GM12878 (cell line): ENCODE data around the gene RALGPS1. TPM values are rescaled to one million over a fixed set of nuclear protein-coding genes. Genes with fewer than 3 reads are reported as not detected.

Experiments
- ATAC-seq: fragments of 200-7000 bp; cut with Tn5 transposase; 3 replicates; pipeline ENCODE4 v1.9.1; 2020; ENCODE audit warnings: mild to moderate bottlenecking, moderate library complexity
- BruUV-seq: library from RNA; stranded (reverse); fragments of 400-500 nt; replicated peaks from 2 replicates; lab custom pipeline; 2021; lab: Mats Ljungman, UMichigan
- CTCF ChIA-PET: fragments of 300-600 bp; sonication (Branson Sonifier 250); formaldehyde crosslinking; extraction: SDS; loops from one replicate; lab custom pipeline; 2021; ENCODE audit warnings: inconsistent platforms; lab: Yijun Ruan, JAX
- POLR2A ChIA-PET: fragments of 350-600 bp; formaldehyde crosslinking; extraction: SDS; loops from one replicate; lab custom pipeline; 2021; ENCODE audit warnings: inconsistent platforms; lab: Charles Lee
- RAD21 ChIA-PET: fragments of 300-600 bp; sonication (Branson Sonifier 250); formaldehyde crosslinking; loops from one replicate; lab custom pipeline; 2023; ENCODE audit warnings: antibody characterized with exemption; ENCODE audit not compliant: unreplicated experiment; lab: Charles Lee
- SMC1A ChIA-PET: fragments of 300-600 bp; sonication (Branson Sonifier 250); formaldehyde crosslinking; loops from one replicate; lab custom pipeline; 2023; ENCODE audit not compliant: unreplicated experiment, uncharacterized antibody; lab: Charles Lee
- DNase-seq: peaks from one replicate; pipeline ENCODE4 v3.0.0-alpha.2; 2011; ENCODE audit warnings: low read depth, low spot score
- FAIRE-seq: peaks from 3 replicates; lab custom pipeline; 2011; peaks lifted over from hg19 to GRCh38; lab: Jason Lieb, UNC
- H2AFZ ChIP-seq: 2 replicates; pipeline ENCODE4 v1.6.0; 2011; ENCODE audit warnings: low read depth, low read length, control low read depth; ENCODE audit not compliant: control insufficient read depth
- H3K27ac ChIP-seq: 2 replicates; pipeline ENCODE4 v1.5.1; 2011; ENCODE audit warnings: control low read depth; ENCODE audit not compliant: control insufficient read depth, insufficient read depth
- H3K27me3 ChIP-seq, 2 experiments: replicated peaks in 1 of 2; 2 replicates each; pipeline versions ENCODE4 v1.6.0 to v1.6.1; 2011; ENCODE audit warnings: low read length in 1 of 2; ENCODE audit not compliant: control insufficient read depth in 2 of 2, insufficient read depth in 2 of 2
- H3K36me3 ChIP-seq, 2 experiments: 2 replicates each; pipeline ENCODE4 v1.5.1; 2011; ENCODE audit warnings: low read length in 1 of 2; ENCODE audit not compliant: control insufficient read depth in 2 of 2, insufficient read depth in 2 of 2
- H3K4me1 ChIP-seq: 2 replicates; pipeline ENCODE4 v1.6.1; 2011; ENCODE audit warnings: mild to moderate bottlenecking, low read length, moderate library complexity, mixed read lengths; ENCODE audit not compliant: control insufficient read depth, insufficient read depth
- H3K4me2 ChIP-seq: 2 replicates; pipeline ENCODE4 v1.6.0; 2011; ENCODE audit warnings: control low read depth; ENCODE audit not compliant: control insufficient read depth, insufficient read depth
- H3K4me3 ChIP-seq: fragments of 200-600 bp; sonication (generic); 2 replicates; pipeline ENCODE4 v1.5.1; 2016
- H3K79me2 ChIP-seq: 2 replicates; pipeline ENCODE4 v1.6.0; 2011; ENCODE audit warnings: low read length; ENCODE audit not compliant: control insufficient read depth, insufficient read depth
- H3K9ac ChIP-seq: 2 replicates; pipeline ENCODE4 v1.8.0; 2011; ENCODE audit warnings: low read length, control low read depth, mixed read lengths; ENCODE audit not compliant: control insufficient read depth, insufficient read depth
- H3K9me3 ChIP-seq: replicated peaks from 3 replicates; pipeline ENCODE4 v1.5.1; 2011; ENCODE audit warnings: mild to moderate bottlenecking, low read length; ENCODE audit not compliant: control insufficient read depth, insufficient read depth
- H4K20me1 ChIP-seq: 2 replicates; pipeline ENCODE4 v1.6.0; 2011; ENCODE audit not compliant: control insufficient read depth, insufficient read depth
- BMI1 ChIP-seq: fragments of 450-650 bp; IDR thresholded peaks from 2 replicates; pipeline ENCODE4 v1.6.1; 2016; ENCODE audit warnings: mild to moderate bottlenecking, moderate library complexity, borderline replicate concordance
- CHD1 ChIP-seq: IDR thresholded peaks from 2 replicates; pipeline ENCODE4 v1.6.1; 2012; ENCODE audit warnings: low read depth, low read length, improper control_type of control experiment
- DPF2 ChIP-seq: fragments of 450-650 bp; IDR thresholded peaks from 2 replicates; pipeline ENCODE4 v1.6.1; 2017; ENCODE audit warnings: mild to moderate bottlenecking
- FOXK2 ChIP-seq: fragments of 450-650 bp; IDR thresholded peaks from 2 replicates; pipeline ENCODE4 v1.6.1; 2017; ENCODE audit warnings: mild to moderate bottlenecking, moderate library complexity
- IRF4 ChIP-seq: IDR thresholded peaks from 2 replicates; pipeline ENCODE4 v1.6.1; 2011; ENCODE audit warnings: low read depth, low read length
- MEF2B ChIP-seq: fragments of 450-650 bp; IDR thresholded peaks from 2 replicates; pipeline ENCODE4 v1.6.1; 2018; ENCODE audit warnings: mild to moderate bottlenecking, moderate library complexity; ENCODE audit not compliant: partially characterized antibody, poor library complexity, severe bottlenecking
- NR2C2 ChIP-seq: IDR thresholded peaks from 2 replicates; pipeline ENCODE4 v1.6.1; 2011; ENCODE audit warnings: borderline replicate concordance, low read depth; ENCODE audit not compliant: control insufficient read depth, insufficient read length
- NRF1 ChIP-seq: conservative IDR thresholded peaks from 2 replicates; pipeline ENCODE4 v1.6.1; 2011; ENCODE audit warnings: mild to moderate bottlenecking, low read depth, low read length, improper control_type of control experiment
- SMAD5 ChIP-seq: IDR thresholded peaks from 2 replicates; pipeline ENCODE4 v1.6.1; 2016; ENCODE audit warnings: antibody characterized with exemption, low read depth
- SREBF2 ChIP-seq: IDR thresholded peaks from 2 replicates; pipeline ENCODE4 v1.6.1; 2012; ENCODE audit warnings: mild to moderate bottlenecking, low read length
- WGBS: methylation state at CpG from one replicate; pipeline ENCODE4 v1.1.6; 2016; ENCODE audit warnings: low lambda C conversion rate; ENCODE audit not compliant: insufficient replicate concordance, insufficient coverage; ENCODE audit errors: missing lambda C conversion rate; 5-methylcytosine and 5-hydroxymethylcytosine counted together
- in situ Hi-C: fragments of 300-500 bp; cut with MboI; formaldehyde crosslinking; loops from 9 replicates; pipeline ENCODE4 v1.14.3; 2018; ENCODE audit warnings: mixed read lengths
- intact Hi-C: fragments of 100-400 bp; cut with micrococcal nuclease; formaldehyde crosslinking; loops from one replicate; pipeline ENCODE4 v1.14.2; 2022; ENCODE audit not compliant: unreplicated experiment
- polyA plus RNA-seq, 11 experiments: library from polyadenylated mRNA; depleted of rRNA in 4 of 11; unstranded in 6 of 11; stranded (reverse) in 5 of 11; fragments of >200 nt; fragmentation: Nextera tagmentation in 4 of 11; fragmentation: Illumina TruSeq in 1 of 11; extraction: Ambion mirVana in 4 of 11; extraction: Trizol in 1 of 11; gene quantifications; 1 replicate in 1 of 11; 2 replicates in 10 of 11; pipeline versions ENCODE4 v1.2.1 to v1.2.3, GENCODE V29; 2011 to 2016; ENCODE audit warnings: inconsistent platforms in 2 of 11, missing spikeins in 2 of 11, low read depth in 1 of 11
- total RNA-seq, 4 experiments: library from RNA; depleted of rRNA in 3 of 4; stranded (reverse); fragments of >200 nt in 3 of 4; fragmentation: Illumina TruSeq in 1 of 4; extraction: Trizol in 1 of 4; gene quantifications; 2 replicates each; pipeline versions ENCODE4 v1.2.1 to v1.2.3, GENCODE V29; 2013 to 2021
- TF ChIP-seq, protein P1 (sequence below): fragments of 450-650 bp; formaldehyde crosslinking; IDR thresholded peaks from 2 replicates; pipeline ENCODE4 v1.4.0; 2022; ENCODE audit warnings: mild to moderate bottlenecking, moderate library complexity

Gene RALGPS1
- total and polyA plus RNA-seq, 10 of the 15 experiments (the other 5 are each of a cell fraction or from before 2014, with no cell fraction given) = 0.13 to 5.6 (median 2.7) TPM

DNA sequence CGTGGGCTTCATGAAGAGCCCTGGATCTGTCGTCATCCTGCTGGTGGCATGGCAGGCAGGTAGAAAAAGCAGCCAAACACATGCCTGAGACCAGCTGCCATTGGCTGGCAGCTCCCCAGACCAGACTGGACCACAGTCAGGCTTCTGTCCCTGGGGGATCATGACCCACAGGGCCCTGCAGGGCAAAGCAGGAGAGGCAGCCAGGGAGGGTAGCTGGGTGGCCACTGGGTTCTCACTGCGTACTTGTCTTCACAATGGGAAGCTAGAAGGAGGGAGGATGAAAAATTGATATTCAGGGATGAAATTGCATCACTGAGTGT is 282.2 kb downstream of the RALGPS1 start:
- Histone ChIP-seq H3K9me3 (no peaks in the 10 kb centered on the region), H3K27ac (no peak overlapping the region), H3K9ac (no peak overlapping the region), H3K36me3 (no peaks in the 10 kb centered on the region), H3K79me2 (no peaks in the 10 kb centered on the region), H3K4me2 (no peak overlapping the region), H3K4me3 (no peak overlapping the region), H4K20me1 (no peaks in the 10 kb centered on the region), H3K27me3 (no peaks in the 10 kb centered on the region), H2AFZ (no peak overlapping the region), H3K4me1 (peaks cover 6% of the 10 kb centered on the region)
- no TSS peak for BruUV-seq
- FAIRE-seq = no peak
- ChIA-PET RAD21 (interaction anchor here (0.7 to 11.3 kb wide), 8 partner anchors 11 to 257 kb away, joined by 3 to 226 read pairs (median 56); no protein-coding TSS in a partner anchor), CTCF (interaction anchor here (3.1 to 11.7 kb wide), 8 partner anchors 10 to 256 kb away, joined by 21 to 174 read pairs (median 32); no protein-coding TSS in a partner anchor), SMC1A (interaction anchor here (0.5 to 28.2 kb wide), 10 partner anchors 11 to 256 kb away, joined by 3 to 812 read pairs (median 32); no protein-coding TSS in a partner anchor), POLR2A (interaction anchor here (0.9 to 6.0 kb wide), 4 partner anchors 8 to 30 kb away, joined by 3 to 38 read pairs (median 20); no protein-coding TSS in a partner anchor)
- no peak for ATAC-seq
- DNase-seq = no peak
- no peak for TF ChIP-seq SREBF2
- TF ChIP-seq NRF1 = no peak
- no peak for TF ChIP-seq NR2C2
- no peak for TF ChIP-seq FOXK2
- TF ChIP-seq, protein P1, sequence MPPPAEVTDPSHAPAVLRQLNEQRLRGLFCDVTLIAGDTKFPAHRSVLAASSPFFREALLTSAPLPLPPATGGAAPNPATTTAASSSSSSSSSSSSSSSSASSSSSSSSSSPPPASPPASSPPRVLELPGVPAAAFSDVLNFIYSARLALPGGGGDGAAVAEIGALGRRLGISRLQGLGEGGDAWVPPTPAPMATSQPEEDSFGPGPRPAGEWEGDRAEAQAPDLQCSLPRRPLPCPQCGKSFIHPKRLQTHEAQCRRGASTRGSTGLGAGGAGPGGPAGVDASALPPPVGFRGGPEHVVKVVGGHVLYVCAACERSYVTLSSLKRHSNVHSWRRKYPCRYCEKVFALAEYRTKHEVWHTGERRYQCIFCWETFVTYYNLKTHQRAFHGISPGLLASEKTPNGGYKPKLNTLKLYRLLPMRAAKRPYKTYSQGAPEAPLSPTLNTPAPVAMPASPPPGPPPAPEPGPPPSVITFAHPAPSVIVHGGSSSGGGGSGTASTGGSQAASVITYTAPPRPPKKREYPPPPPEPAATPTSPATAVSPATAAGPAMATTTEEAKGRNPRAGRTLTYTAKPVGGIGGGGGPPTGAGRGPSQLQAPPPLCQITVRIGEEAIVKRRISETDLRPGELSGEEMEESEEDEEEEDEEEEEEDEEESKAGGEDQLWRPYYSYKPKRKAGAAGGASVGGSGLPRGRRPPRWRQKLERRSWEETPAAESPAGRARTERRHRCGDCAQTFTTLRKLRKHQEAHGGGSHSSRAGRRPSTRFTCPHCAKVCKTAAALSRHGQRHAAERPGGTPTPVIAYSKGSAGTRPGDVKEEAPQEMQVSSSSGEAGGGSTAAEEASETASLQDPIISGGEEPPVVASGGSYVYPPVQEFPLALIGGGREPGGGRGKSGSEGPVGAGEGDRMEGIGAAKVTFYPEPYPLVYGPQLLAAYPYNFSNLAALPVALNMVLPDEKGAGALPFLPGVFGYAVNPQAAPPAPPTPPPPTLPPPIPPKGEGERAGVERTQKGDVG (CRISPR knock-in tag) = no peak
- no peak for TF ChIP-seq IRF4
- TF ChIP-seq MEF2B = no peak
- no peak for TF ChIP-seq DPF2
- TF ChIP-seq BMI1 = no peak
- no peak for TF ChIP-seq SMAD5
- TF ChIP-seq CHD1 = no peak
- in situ Hi-C loops (loop anchor here (5.0 kb wide), 2 partner anchors 229 to 254 kb away; no protein-coding TSS in a partner anchor), intact Hi-C loops (loop anchor here (5.0 kb wide), 2 partner anchors 34 to 79 kb away; no protein-coding TSS in a partner anchor)
- WGBS = 40% methylated on average over 3 of the region's 3 CpGs
